DOHH2 (cell line): ENCODE measurements around the gene CALY.

ENCODE experiments used
- H3F3A ChIP-seq: fragments of 200-600 bp; sonication (generic), shearing (Covaris generic); 2 replicates; pipeline ENCODE4 v1.6.0; 2016; ENCODE audit warnings: antibody characterized with exemption, mild to moderate bottlenecking; ENCODE audit not compliant: control insufficient read depth, insufficient read depth
- H3K27ac ChIP-seq: fragments of 200-600 bp; sonication (generic); 2 replicates; pipeline ENCODE4 v1.5.1; 2014; ENCODE audit warnings: low read depth, mild to moderate bottlenecking, low read length, moderate library complexity
- H3K27me3 ChIP-seq: fragments of 200-600 bp; sonication (generic); 2 replicates; pipeline ENCODE4 v1.6.1; 2014; ENCODE audit warnings: mild to moderate bottlenecking, low read length, mixed read lengths; ENCODE audit not compliant: control insufficient read depth
- H3K36me3 ChIP-seq: fragments of 200-600 bp; sonication (generic); 2 replicates; pipeline ENCODE4 v1.6.1; 2014; ENCODE audit warnings: mild to moderate bottlenecking, low read length, moderate library complexity, mixed read lengths; ENCODE audit not compliant: control insufficient read depth
- H3K4me1 ChIP-seq: fragments of 200-600 bp; sonication (generic); 2 replicates; pipeline ENCODE4 v1.6.1; 2014; ENCODE audit warnings: mild to moderate bottlenecking, low read length, mixed read lengths; ENCODE audit not compliant: control insufficient read depth
- H3K4me2 ChIP-seq: fragments of 200-600 bp; sonication (generic); 2 replicates; pipeline ENCODE4 v1.6.0; 2014; ENCODE audit warnings: mild to moderate bottlenecking, low read length, moderate library complexity
- H3K4me3 ChIP-seq: fragments of 200-600 bp; sonication (generic); 2 replicates; pipeline ENCODE4 v1.5.1; 2014; ENCODE audit warnings: mild to moderate bottlenecking, low read length, mixed read lengths
- H3K79me2 ChIP-seq: fragments of 200-600 bp; sonication (generic); 2 replicates; pipeline ENCODE4 v1.6.1; 2014; ENCODE audit warnings: mild to moderate bottlenecking, low read length, mixed read lengths; ENCODE audit not compliant: control insufficient read depth
- H3K9me2 ChIP-seq: fragments of 200-600 bp; sonication (generic); replicated peaks from 2 replicates; pipeline ENCODE4 v1.6.1; 2014; ENCODE audit warnings: mild to moderate bottlenecking, low read length, mixed read lengths; ENCODE audit not compliant: control insufficient read depth
- H3K9me3 ChIP-seq: fragments of 200-600 bp; sonication (generic); 2 replicates; pipeline ENCODE4 v1.6.1; 2014; ENCODE audit warnings: antibody characterized with exemption, low read length, mixed read lengths; ENCODE audit not compliant: control insufficient read depth, insufficient read depth
- H4K20me1 ChIP-seq: fragments of 200-600 bp; sonication (generic); 2 replicates; pipeline ENCODE4 v1.6.0; 2014; ENCODE audit warnings: low read depth, mild to moderate bottlenecking, antibody characterized with exemption, low read length, moderate library complexity; ENCODE audit not compliant: control insufficient read depth, insufficient read depth
- EZH2phosphoT487 ChIP-seq: fragments of 200-600 bp; sonication (generic); IDR thresholded peaks from 2 replicates; pipeline ENCODE4 v1.6.1; 2017; ENCODE audit warnings: borderline replicate concordance, mild to moderate bottlenecking, antibody characterized with exemption, low read length, moderate library complexity, mixed read lengths
- TF ChIP-seq, protein P1 (sequence below): fragments of 200-600 bp; sonication (generic); IDR thresholded peaks from one replicate; pipeline ENCODE4 v1.5.1; 2014; ENCODE audit warnings: antibody characterized with exemption, mild to moderate bottlenecking, low read depth, low read length; ENCODE audit not compliant: poor library complexity, severe bottlenecking

CALY gene

GRCh38 chr10:133327651-133328357 lies 8.9 kb downstream of the CALY start:
- Histone ChIP-seq H3K79me2 (no peaks in the 10 kb centered on the region), H3K9me3 (no peaks in the 10 kb centered on the region), H4K20me1 (no peaks in the 10 kb centered on the region), H3K27me3 (peaks cover 34% of the 10 kb centered on the region), H3K4me2 (no peak overlapping the region), H3F3A (peaks cover 3% of the 10 kb centered on the region; the same call in 1 of the 2 replicates), H3K9me2 (no peaks in the 10 kb centered on the region), H3K4me3 (no peak overlapping the region), H3K36me3 (no peaks in the 10 kb centered on the region), H3K27ac (no peak overlapping the region), H3K4me1 (peaks cover 11% of the 10 kb centered on the region)
- TF ChIP-seq, protein P1, sequence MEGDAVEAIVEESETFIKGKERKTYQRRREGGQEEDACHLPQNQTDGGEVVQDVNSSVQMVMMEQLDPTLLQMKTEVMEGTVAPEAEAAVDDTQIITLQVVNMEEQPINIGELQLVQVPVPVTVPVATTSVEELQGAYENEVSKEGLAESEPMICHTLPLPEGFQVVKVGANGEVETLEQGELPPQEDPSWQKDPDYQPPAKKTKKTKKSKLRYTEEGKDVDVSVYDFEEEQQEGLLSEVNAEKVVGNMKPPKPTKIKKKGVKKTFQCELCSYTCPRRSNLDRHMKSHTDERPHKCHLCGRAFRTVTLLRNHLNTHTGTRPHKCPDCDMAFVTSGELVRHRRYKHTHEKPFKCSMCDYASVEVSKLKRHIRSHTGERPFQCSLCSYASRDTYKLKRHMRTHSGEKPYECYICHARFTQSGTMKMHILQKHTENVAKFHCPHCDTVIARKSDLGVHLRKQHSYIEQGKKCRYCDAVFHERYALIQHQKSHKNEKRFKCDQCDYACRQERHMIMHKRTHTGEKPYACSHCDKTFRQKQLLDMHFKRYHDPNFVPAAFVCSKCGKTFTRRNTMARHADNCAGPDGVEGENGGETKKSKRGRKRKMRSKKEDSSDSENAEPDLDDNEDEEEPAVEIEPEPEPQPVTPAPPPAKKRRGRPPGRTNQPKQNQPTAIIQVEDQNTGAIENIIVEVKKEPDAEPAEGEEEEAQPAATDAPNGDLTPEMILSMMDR = no peak
- no peak for TF ChIP-seq EZH2phosphoT487

GRCh38 chr10:133326745-133327650 lies 9.7 kb downstream of the CALY start:
- no peak overlapping the region for H3K27ac ChIP-seq
- peaks cover 11% of the 10 kb centered on the region for H3K4me1 ChIP-seq
- no peak overlapping the region for H3K4me3 ChIP-seq
- H3K36me3 ChIP-seq = no peaks in the 10 kb centered on the region
- no peaks in the 10 kb centered on the region for H3K9me3 ChIP-seq
- no peaks in the 10 kb centered on the region for H3K79me2 ChIP-seq
- TF ChIP-seq, protein P1 = no peak
- no peak for TF ChIP-seq EZH2phosphoT487
- H4K20me1 ChIP-seq = no peaks in the 10 kb centered on the region
- no peaks in the 10 kb centered on the region for H3K9me2 ChIP-seq
- H3K27me3 ChIP-seq = peaks cover 33% of the 10 kb centered on the region
- no peak overlapping the region for H3K4me2 ChIP-seq
- peaks cover 3% of the 10 kb centered on the region; the same call in 1 of the 2 replicates for H3F3A ChIP-seq

DNA sequence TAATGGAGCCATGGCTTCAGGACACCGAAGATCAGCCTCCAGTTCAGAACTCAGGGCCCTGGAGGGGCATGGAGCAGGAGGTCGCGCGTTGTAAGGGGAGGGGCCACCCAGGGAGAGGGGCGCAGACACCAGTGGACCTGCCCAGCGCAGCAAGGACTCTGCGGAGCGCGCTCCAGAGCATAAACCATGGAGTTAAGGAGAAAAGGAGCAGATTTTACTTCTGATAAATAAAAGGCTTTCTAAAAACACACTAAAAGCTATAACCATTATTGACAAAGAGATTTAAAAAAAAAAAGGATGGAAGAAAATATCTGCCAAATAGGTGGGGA lies 10.5 kb downstream of the CALY start:
- H3K4me3 ChIP-seq = no peak overlapping the region
- H3K79me2 ChIP-seq = no peaks in the 10 kb centered on the region
- no peak overlapping the region for H3K4me2 ChIP-seq
- H3K9me2 ChIP-seq = no peaks in the 10 kb centered on the region
- no peak for TF ChIP-seq EZH2phosphoT487
- no peak overlapping the region for H3K27ac ChIP-seq
- H3K36me3 ChIP-seq = no peaks in the 10 kb centered on the region
- H3K27me3 ChIP-seq = peaks cover 29% of the 10 kb centered on the region
- no peaks in the 10 kb centered on the region for H4K20me1 ChIP-seq
- peaks cover 3% of the 10 kb centered on the region; the same call in 1 of the 2 replicates for H3F3A ChIP-seq
- H3K9me3 ChIP-seq = no peaks in the 10 kb centered on the region
- H3K4me1 ChIP-seq = peaks cover 11% of the 10 kb centered on the region
